Liver (tissue), 9 donors: ENCODE measurements around the gene MICOS13. TPM values are rescaled to one million over a fixed set of nuclear protein-coding genes. Genes with fewer than 3 reads are reported as not detected.

Experiments used
- DNase-seq: peaks from one replicate; pipeline ENCODE4 v3.0.0-alpha.2; 2017; ENCODE audit warnings: low spot score
- H3K27ac ChIP-seq, 2 donors: one replicate each; pipeline ENCODE4 v1.7.0; 2013; ENCODE audit warnings: inconsistent platforms in 2 of 2, low read length in 2 of 2, control low read depth in 1 of 2, low read depth in 1 of 2, mild to moderate bottlenecking in 1 of 2
- H3K27me3 ChIP-seq, 4 donors: one replicate each; pipeline versions ENCODE4 v1.6.1 to v1.7.0; 2013; ENCODE audit warnings: low read length in 3 of 4, inconsistent platforms in 1 of 4, mild to moderate bottlenecking in 1 of 4, moderate library complexity in 1 of 4; ENCODE audit not compliant: control insufficient read depth in 4 of 4, insufficient read depth in 4 of 4
- H3K36me3 ChIP-seq, 4 donors: one replicate each; pipeline versions ENCODE4 v1.6.1 to v1.7.0; 2013; ENCODE audit warnings: low read length in 3 of 4, mild to moderate bottlenecking in 3 of 4, low read depth in 1 of 4, moderate library complexity in 1 of 4; ENCODE audit not compliant: control insufficient read depth in 4 of 4, insufficient read depth in 3 of 4
- H3K4me1 ChIP-seq, 4 donors: one replicate each; pipeline versions ENCODE4 v1.6.1 to v1.7.0; 2013; ENCODE audit warnings: low read length in 3 of 4, mild to moderate bottlenecking in 3 of 4, moderate library complexity in 1 of 4; ENCODE audit not compliant: control insufficient read depth in 4 of 4, insufficient read depth in 4 of 4
- H3K4me3 ChIP-seq, 3 donors: one replicate each; pipeline versions ENCODE4 v1.6.1 to v1.7.0; 2013; ENCODE audit warnings: low read length in 3 of 3, control low read depth in 1 of 3, low read depth in 1 of 3, mild to moderate bottlenecking in 1 of 3
- H3K9ac ChIP-seq, 2 donors: one replicate each; pipeline ENCODE4 v1.7.0; 2013; ENCODE audit warnings: low read length in 2 of 2, mild to moderate bottlenecking in 2 of 2, moderate library complexity in 2 of 2, control low read depth in 1 of 2, low read depth in 1 of 2
- H3K9me3 ChIP-seq, 4 donors: one replicate each; pipeline versions ENCODE4 v1.6.1 to v1.7.0; 2013; ENCODE audit warnings: low read length in 3 of 4; ENCODE audit not compliant: control insufficient read depth in 4 of 4
- ATF3 ChIP-seq: IDR thresholded peaks from 2 replicates; pipeline ENCODE4 v1.6.1; 2016; ENCODE audit warnings: antibody characterized with exemption
- CTCF ChIP-seq: fragments of 150-350 bp; IDR thresholded peaks from 2 replicates; pipeline ENCODE4 v1.5.1; 2017; ENCODE audit warnings: improper control_type of control experiment, low read depth, low read length; ENCODE audit not compliant: missing input control
- EGR1 ChIP-seq, 2 donors: IDR thresholded peaks; 2 replicates each; pipeline ENCODE4 v1.6.1; 2016 to 2018; ENCODE audit warnings: antibody characterized with exemption in 2 of 2, low read depth in 2 of 2
- FOXA2 ChIP-seq: IDR thresholded peaks from 2 replicates; pipeline ENCODE4 v1.6.1; 2016; ENCODE audit warnings: antibody characterized with exemption
- GABPA ChIP-seq, 2 donors: IDR thresholded peaks in 1 of 2; conservative IDR thresholded peaks in 1 of 2; 2 replicates each; pipeline ENCODE4 v1.6.1; 2016; ENCODE audit warnings: antibody characterized with exemption in 2 of 2, mild to moderate bottlenecking in 1 of 2, moderate library complexity in 1 of 2
- HNF4G ChIP-seq: IDR thresholded peaks from 2 replicates; pipeline ENCODE4 v1.6.1; 2016; ENCODE audit warnings: antibody characterized with exemption
- JUND ChIP-seq, 2 donors: IDR thresholded peaks; 2 replicates each; pipeline ENCODE4 v1.6.1; 2016; ENCODE audit warnings: antibody characterized with exemption in 2 of 2
- MAX ChIP-seq: IDR thresholded peaks from 2 replicates; pipeline ENCODE4 v1.6.1; 2016; ENCODE audit warnings: antibody characterized with exemption
- NR2F2 ChIP-seq: IDR thresholded peaks from 2 replicates; pipeline ENCODE4 v1.6.1; 2016; ENCODE audit warnings: antibody characterized with exemption
- RAD21 ChIP-seq, 2 donors: IDR thresholded peaks; 2 replicates each; pipeline ENCODE4 v1.6.1; 2016; ENCODE audit warnings: antibody characterized with exemption in 2 of 2, mild to moderate bottlenecking in 2 of 2
- REST ChIP-seq: IDR thresholded peaks from 2 replicates; pipeline ENCODE4 v1.6.1; 2016; ENCODE audit warnings: antibody characterized with exemption, mild to moderate bottlenecking
- RXRA ChIP-seq, 2 donors: IDR thresholded peaks; 2 replicates each; pipeline ENCODE4 v1.6.1; 2017 to 2018; ENCODE audit warnings: antibody characterized with exemption in 2 of 2, mild to moderate bottlenecking in 1 of 2
- SP1 ChIP-seq: IDR thresholded peaks from 2 replicates; pipeline ENCODE4 v1.6.1; 2018; ENCODE audit warnings: antibody characterized with exemption, mild to moderate bottlenecking
- TAF1 ChIP-seq: conservative IDR thresholded peaks from 2 replicates; pipeline ENCODE4 v1.6.1; 2016; ENCODE audit warnings: antibody characterized with exemption, mild to moderate bottlenecking
- YY1 ChIP-seq: IDR thresholded peaks from 2 replicates; pipeline ENCODE4 v1.6.1; 2016; ENCODE audit warnings: antibody characterized with exemption, mild to moderate bottlenecking
- ZBTB33 ChIP-seq: IDR thresholded peaks from 2 replicates; pipeline ENCODE4 v1.6.1; 2016; ENCODE audit warnings: antibody characterized with exemption
- WGBS: extraction: QIAGEN DNeasy Blood & Tissue Kit; methylation state at CpG from one replicate; pipeline ENCODE4 v1.1.7; 2013; 5-methylcytosine and 5-hydroxymethylcytosine counted together
- polyA plus RNA-seq, 2 donors: library from polyadenylated mRNA; stranded (reverse) in 1 of 2; unstranded in 1 of 2; fragments of 200-250 nt in 1 of 2; fragments of >200 nt in 1 of 2; fragmentation: Nextera tagmentation in 1 of 2; extraction: Ambion mirVana in 1 of 2; gene quantifications; one replicate each; pipeline versions ENCODE4 v1.2.1 to v1.2.3, GENCODE V29; 2013 to 2015
- total RNA-seq, 2 donors: library from RNA; depleted of rRNA; stranded (reverse); fragments of >200 nt; gene quantifications; one replicate each; pipeline ENCODE4 v1.2.3, GENCODE V29; 2014
- donor health status: healthy.
- donor health status: healthy.
- donor health status: healthy.
- donor health status: healthy.
- donor health status: healthy.

Gene MICOS13
- total and polyA plus RNA-seq, 4 donors = 11.5 to 84.0 (median 30.8) TPM

GRCh38 chr19:5686326-5686646 lies 6.0 kb upstream of the MICOS13 start:
- Histone ChIP-seq H3K9me3 (no peaks in the 10 kb centered on the region), H3K36me3 (no peaks in the 10 kb centered on the region), H3K27ac (peak overlapping the region; percentile 57 to 72), H3K4me3 (peak overlapping the region in 2 of 3 donors; percentile 56 to 64), H3K27me3 (no peaks in the 10 kb centered on the region), H3K4me1 (peaks cover 0 to 20% (median 8%) of the 10 kb centered on the region in 4 donors), H3K9ac (no peak overlapping the region)
- no peak for TF ChIP-seq GABPA (IDR thresholded peaks at IDR 0.05 in 1 of 2, conservative IDR thresholded peaks at IDR 0.05 in 1 of 2)
- TF ChIP-seq RXRA (IDR thresholded peaks at IDR 0.05) = no peak
- TF ChIP-seq YY1 = no peak
- no peak for TF ChIP-seq FOXA2
- TF ChIP-seq EGR1 (IDR thresholded peaks at IDR 0.05; ENCODE audit: low read depth in 2 of 2) = no peak
- TF ChIP-seq ZBTB33 = no peak
- TF ChIP-seq TAF1 = no peak
- TF ChIP-seq REST = no peak
- no peak for TF ChIP-seq ATF3
- TF ChIP-seq MAX = no peak
- TF ChIP-seq NR2F2 = no peak
- no peak for TF ChIP-seq HNF4G
- TF ChIP-seq SP1 = no peak
- TF ChIP-seq RAD21 (IDR thresholded peaks at IDR 0.05) = no peak
- DNase-seq = no peak
- 47% methylated on average over 16 of the region's 16 CpGs for WGBS

GRCh38 chr19:5684694-5685430 lies 4.5 kb upstream of the MICOS13 start:
- DNase-seq = no peak
- Histone ChIP-seq H3K9ac (no peak overlapping the region), H3K36me3 (no peaks in the 10 kb centered on the region), H3K27me3 (no peaks in the 10 kb centered on the region), H3K4me1 (peaks cover 2 to 16% (median 11%) of the 10 kb centered on the region in 4 donors), H3K27ac (no peak overlapping the region), H3K9me3 (no peaks in the 10 kb centered on the region), H3K4me3 (no peak overlapping the region)
- TF ChIP-seq YY1 (no peak), NR2F2 (no peak), RXRA (IDR thresholded peaks at IDR 0.05) (no peak), CTCF (no peak), RAD21 (IDR thresholded peaks at IDR 0.05) (no peak), EGR1 (IDR thresholded peaks at IDR 0.05; ENCODE audit: low read depth in 2 of 2) (no peak), FOXA2 (no peak), JUND (IDR thresholded peaks at IDR 0.05) (no peak), ZBTB33 (no peak), ATF3 (no peak), HNF4G (no peak), TAF1 (no peak), REST (no peak)
- WGBS = 93% methylated on average over 22 of the region's 22 CpGs
